SK-N-SH (cell line): ENCODE results near the gene KDM4C. TPM values are rescaled to one million over a fixed set of nuclear protein-coding genes. Genes with fewer than 3 reads are reported as not detected.

ENCODE experiments used
- CTCF ChIA-PET: fragments of 300-600, 350-600 bp; formaldehyde crosslinking; extraction: SDS; loops from one replicate; lab custom pipeline; 2021; lab: Yijun Ruan, JAX
- POLR2A ChIA-PET: fragments of 350-600 bp; sonication (Branson Sonifier 250); formaldehyde crosslinking; extraction: SDS; loops from one replicate; lab custom pipeline; 2020; ENCODE audit warnings: antibody characterized with exemption, inconsistent platforms; lab: Yijun Ruan, JAX
- DNase-seq: peaks from one replicate; pipeline ENCODE4 v3.0.0; 2012
- H2AFZ ChIP-seq: fragments of 200-600 bp; sonication (generic); 2 replicates; pipeline ENCODE4 v1.8.1; 2016; ENCODE audit warnings: antibody characterized with exemption, mild to moderate bottlenecking, low read depth
- H3F3A ChIP-seq: fragments of 200-600 bp; sonication (generic); replicated peaks from 2 replicates; pipeline ENCODE3; 2016; ENCODE audit warnings: antibody characterized with exemption, mild to moderate bottlenecking; ENCODE audit not compliant: insufficient read depth
- H3K27ac ChIP-seq, 2 experiments: fragments of 200-500 bp in 1 of 2; fragments of 200-600 bp in 1 of 2; sonication (Bioruptor generic) in 1 of 2; sonication (generic), shearing (Covaris generic) in 1 of 2; 2 replicates each; pipeline versions ENCODE4 v1.5.1 to v1.6.1; 2014 to 2016; ENCODE audit warnings: low read depth in 2 of 2, inconsistent platforms in 1 of 2, low read length in 1 of 2, mild to moderate bottlenecking in 1 of 2, mixed read lengths in 1 of 2
- H3K27me3 ChIP-seq: fragments of 200-600 bp; sonication (generic), shearing (Covaris generic); 2 replicates; pipeline ENCODE4 v1.6.1; 2016; ENCODE audit warnings: mixed run types; ENCODE audit not compliant: insufficient read depth
- H3K36me3 ChIP-seq, 2 experiments: fragments of 200-500 bp in 1 of 2; fragments of 200-600 bp in 1 of 2; sonication (Bioruptor generic) in 1 of 2; sonication (generic) in 1 of 2; replicated peaks in 1 of 2; 2 replicates each; pipeline versions ENCODE3 to v1.5.1; 2014 to 2016; ENCODE audit warnings: low read length in 1 of 2, mild to moderate bottlenecking in 1 of 2; ENCODE audit not compliant: insufficient read depth in 2 of 2, control insufficient read depth in 1 of 2
- H3K4me1 ChIP-seq, 2 experiments: fragments of 200-500 bp in 1 of 2; fragments of 200-600 bp in 1 of 2; sonication (Bioruptor generic) in 1 of 2; sonication (generic), shearing (Covaris generic) in 1 of 2; 2 replicates each; pipeline versions ENCODE4 v1.5.1 to v1.6.1; 2014 to 2016; ENCODE audit warnings: low read depth in 1 of 2, low read length in 1 of 2, mixed run types in 1 of 2; ENCODE audit not compliant: insufficient read depth in 2 of 2, control insufficient read depth in 1 of 2
- H3K4me2 ChIP-seq: fragments of 200-600 bp; sonication (generic), shearing (Covaris generic); 2 replicates; pipeline ENCODE4 v1.6.1; 2017; ENCODE audit warnings: mixed run types
- H3K4me3 ChIP-seq, 2 experiments: fragments of 200-500 bp in 1 of 2; fragments of 200-600 bp in 1 of 2; sonication (Bioruptor generic) in 1 of 2; sonication (generic), shearing (Covaris generic) in 1 of 2; 2 replicates each; pipeline versions ENCODE4 v1.5.1 to v1.8.1; 2014 to 2016; ENCODE audit warnings: low read depth in 2 of 2, inconsistent platforms in 1 of 2, low read length in 1 of 2, mild to moderate bottlenecking in 1 of 2, mixed read lengths in 1 of 2, moderate library complexity in 1 of 2
- H3K79me2 ChIP-seq: fragments of 200-600 bp; sonication (generic); 2 replicates; pipeline ENCODE4 v1.8.1; 2017; ENCODE audit warnings: mild to moderate bottlenecking; ENCODE audit not compliant: insufficient read depth
- H3K9ac ChIP-seq: fragments of 200-600 bp; sonication (generic); 2 replicates; pipeline ENCODE4 v1.6.1; 2017; ENCODE audit warnings: mixed run types
- H3K9me2 ChIP-seq: fragments of 200-600 bp; sonication (generic); 2 replicates; pipeline ENCODE4 v1.6.1; 2017; ENCODE audit warnings: mixed run types
- H3K9me3 ChIP-seq: fragments of 200-600 bp; sonication (generic); 2 replicates; pipeline ENCODE4 v1.6.1; 2017; ENCODE audit warnings: mixed run types, mild to moderate bottlenecking, moderate library complexity
- H4K20me1 ChIP-seq: fragments of 200-600 bp; sonication (generic); 2 replicates; pipeline ENCODE4 v1.6.1; 2017; ENCODE audit warnings: mild to moderate bottlenecking, mixed run types; ENCODE audit not compliant: insufficient read depth
- CHD2 ChIP-seq: fragments of 150-350 bp; IDR thresholded peaks from 2 replicates; pipeline ENCODE4 v1.6.1; 2018; ENCODE audit warnings: low read length; ENCODE audit not compliant: partially characterized antibody
- ELF1 ChIP-seq: IDR thresholded peaks from 2 replicates; pipeline ENCODE4 v1.4.0; 2012
- EP300 ChIP-seq, 2 experiments: IDR thresholded peaks; 2 replicates each; pipeline versions ENCODE4 v1.4.0 to v1.6.1; 2012; ENCODE audit warnings: borderline replicate concordance in 1 of 2, low read depth in 1 of 2, low read length in 1 of 2
- EZH2phosphoT487 ChIP-seq: fragments of 200-600 bp; sonication (generic); IDR thresholded peaks from 2 replicates; pipeline ENCODE4 v1.6.1; 2017; ENCODE audit warnings: low read depth, mixed run types, mild to moderate bottlenecking, antibody characterized with exemption, moderate library complexity, borderline replicate concordance
- FOSL2 ChIP-seq: IDR thresholded peaks from 2 replicates; pipeline ENCODE4 v1.4.0; 2012; ENCODE audit warnings: low read depth, mild to moderate bottlenecking, moderate library complexity, borderline replicate concordance
- FOXJ3 ChIP-seq: sonication (generic); formaldehyde crosslinking; IDR thresholded peaks from 2 replicates; pipeline ENCODE4 v1.5.1; 2020; ENCODE audit warnings: mild to moderate bottlenecking, missing genetic modification reagents
- FOXM1 ChIP-seq: IDR thresholded peaks from 2 replicates; pipeline ENCODE4 v1.4.0; 2012; ENCODE audit warnings: low read depth, mild to moderate bottlenecking
- IRF3 ChIP-seq: fragments of 150-350 bp; IDR thresholded peaks from 2 replicates; pipeline ENCODE4 v1.6.1; 2016; ENCODE audit warnings: mild to moderate bottlenecking, low read depth, low read length
- MAX ChIP-seq: IDR thresholded peaks from 2 replicates; pipeline ENCODE4 v1.4.0; 2012; ENCODE audit warnings: low read depth
- MXI1 ChIP-seq: IDR thresholded peaks from 2 replicates; pipeline ENCODE4 v1.6.1; 2012; ENCODE audit warnings: mild to moderate bottlenecking, low read depth, low read length, improper control_type of control experiment
- NFIC ChIP-seq: IDR thresholded peaks from 2 replicates; pipeline ENCODE4 v1.4.0; 2012; ENCODE audit warnings: borderline replicate concordance
- NRF1 ChIP-seq: IDR thresholded peaks from 2 replicates; pipeline ENCODE4 v1.6.1; 2012; ENCODE audit warnings: low read depth, mild to moderate bottlenecking, low read length
- POLR2AphosphoS5 ChIP-seq: IDR thresholded peaks from 2 replicates; pipeline ENCODE4 v1.6.1; 2012; ENCODE audit warnings: low read depth, low read length
- RAD21 ChIP-seq: IDR thresholded peaks from 2 replicates; pipeline ENCODE4 v1.6.1; 2012; ENCODE audit warnings: mild to moderate bottlenecking, low read length
- RCOR1 ChIP-seq: fragments of 150-350 bp; IDR thresholded peaks from 2 replicates; pipeline ENCODE4 v1.6.1; 2017; ENCODE audit warnings: antibody characterized with exemption, low read length
- RXRA ChIP-seq: IDR thresholded peaks from 2 replicates; pipeline ENCODE4 v1.4.0; 2012; ENCODE audit warnings: low read depth, mild to moderate bottlenecking, borderline replicate concordance
- SMC3 ChIP-seq: IDR thresholded peaks from 2 replicates; pipeline ENCODE4 v1.6.1; 2012; ENCODE audit warnings: low read depth, low read length, improper control_type of control experiment
- TCF12 ChIP-seq: IDR thresholded peaks from 2 replicates; pipeline ENCODE4 v1.4.0; 2012
- YY1 ChIP-seq: IDR thresholded peaks from 2 replicates; pipeline ENCODE4 v1.4.0; 2012; ENCODE audit warnings: low read depth, mild to moderate bottlenecking
- ZBTB33 ChIP-seq: IDR thresholded peaks from 2 replicates; pipeline ENCODE4 v1.4.0; 2012; ENCODE audit warnings: low read depth, borderline replicate concordance
- WGBS: methylation state at CpG from one replicate; pipeline ENCODE4 v1.1.6; 2017; ENCODE audit warnings: low lambda C conversion rate; 5-methylcytosine and 5-hydroxymethylcytosine counted together
- polyA plus RNA-seq, 3 experiments: library from polyadenylated mRNA; depleted of rRNA; stranded (reverse); fragments of >200 nt; gene quantifications; 2 replicates each; pipeline ENCODE4 v1.2.3, GENCODE V29; 2012

Gene KDM4C
- polyA plus RNA-seq, 1 of the 3 experiments (the other 2 are of a cell fraction), result 9.4 TPM

- Histone ChIP-seq H3K4me1 (no peaks in the 10 kb centered on the region), H2AFZ (no peak overlapping the region), H3K27ac (no peak overlapping the region), H3K79me2 (peaks cover 11% of the 10 kb centered on the region; the same call in 1 of the 2 replicates), H3K9me2 (no peaks in the 10 kb centered on the region), H3K4me2 (no peak overlapping the region), H4K20me1 (no peaks in the 10 kb centered on the region), H3K4me3 (no peak overlapping the region), H3K9ac (no peak overlapping the region), H3K36me3 (peaks cover 0 to 7% of the 10 kb centered on the region in 2 experiments), H3K27me3 (no peaks in the 10 kb centered on the region), H3F3A (peaks cover 4% of the 10 kb centered on the region), H3K9me3 (no peaks in the 10 kb centered on the region)
- ChIA-PET CTCF (no interaction called here), POLR2A (no interaction called here)
- TF ChIP-seq IRF3, result no peak
- no peak for TF ChIP-seq EP300 (IDR thresholded peaks at IDR 0.05; ENCODE audit: borderline replicate concordance in 1 of 2, low read depth in 1 of 2, low read length in 1 of 2)
- no peak for TF ChIP-seq FOXM1
- 90% methylated on average over 1 of the region's 1 CpG for WGBS
- no peak for DNase-seq
These were observed 37.2 kb downstream of the KDM4C start for GRCh38 chr9:6794936-6795335.

GRCh38 chr9:6802926-6803325, 45.2 kb downstream of the KDM4C start:
- ChIA-PET CTCF (interaction anchor here (1.1 to 1.3 kb wide), 3 partner anchors 20 to 24 kb away, joined by 3 read pairs; no protein-coding TSS in a partner anchor), POLR2A (no interaction called here)
- Histone ChIP-seq H3K36me3 (no peaks in the 10 kb centered on the region), H4K20me1 (no peaks in the 10 kb centered on the region), H3K9me2 (no peaks in the 10 kb centered on the region), H3K9me3 (no peaks in the 10 kb centered on the region), H3K79me2 (no peaks in the 10 kb centered on the region), H3K27ac (no peak overlapping the region), H2AFZ (no peak overlapping the region), H3K9ac (no peak overlapping the region), H3K4me2 (no peak overlapping the region), H3F3A (peaks cover 4% of the 10 kb centered on the region), H3K27me3 (no peaks in the 10 kb centered on the region), H3K4me1 (no peaks in the 10 kb centered on the region; a peak in 2 of 4 replicates), H3K4me3 (no peak overlapping the region)
- 99% methylated on average over 4 of the region's 4 CpGs for WGBS
- TF ChIP-seq NRF1 (no peak), NFIC (no peak), MXI1 (no peak), RXRA (no peak), YY1 (no peak), ZBTB33 (no peak), CHD2 (no peak), POLR2AphosphoS5 (no peak), FOSL2 (no peak), FOXM1 (no peak), EP300 (IDR thresholded peaks at IDR 0.05; ENCODE audit: borderline replicate concordance in 1 of 2, low read depth in 1 of 2, low read length in 1 of 2) (no peak), ELF1 (no peak), FOXJ3 (no peak), RAD21 (no peak), TCF12 (no peak), EZH2phosphoT487 (no peak), MAX (no peak), RCOR1 (no peak), SMC3 (no peak)
- DNase-seq, result no peak
